GM23338 (cell line): ENCODE results near the gene DYRK1A. TPM values are rescaled to one million over a fixed set of nuclear protein-coding genes. Genes with fewer than 3 reads are reported as not detected.

Source experiments
- ATAC-seq: fragments of 200-7000 bp; cut with Tn5 transposase; 3 replicates; pipeline ENCODE4 v1.9.1; 2020
- DNase-seq: peaks from one replicate; pipeline ENCODE4 v3.0.0-alpha.2; 2015; ENCODE audit warnings: low spot score
- H2AFZ ChIP-seq: fragments of 200-600 bp; sonication (generic); 2 replicates; pipeline ENCODE4 v1.8.0; 2016; ENCODE audit warnings: antibody characterized with exemption, mild to moderate bottlenecking, moderate library complexity
- H3F3A ChIP-seq: fragments of 200-600 bp; sonication (generic); replicated peaks from 2 replicates; pipeline ENCODE4 v1.8.0; 2017; ENCODE audit warnings: antibody characterized with exemption, mixed run types, low read depth
- H3K27ac ChIP-seq: fragments of 200-600 bp; sonication (generic); 2 replicates; pipeline ENCODE4 v1.6.1; 2016; ENCODE audit warnings: low read depth
- H3K27me3 ChIP-seq: fragments of 200-600 bp; sonication (generic); 2 replicates; pipeline ENCODE4 v1.8.0; 2016; ENCODE audit warnings: mild to moderate bottlenecking, mixed run types, moderate library complexity; ENCODE audit not compliant: insufficient read depth
- H3K36me3 ChIP-seq: fragments of 200-600 bp; sonication (generic); 2 replicates; pipeline ENCODE4 v1.8.0; 2016; ENCODE audit warnings: mild to moderate bottlenecking; ENCODE audit not compliant: insufficient read depth
- H3K4me1 ChIP-seq: fragments of 200-600 bp; sonication (generic); 2 replicates; pipeline ENCODE4 v1.8.0; 2016; ENCODE audit warnings: mild to moderate bottlenecking, moderate library complexity; ENCODE audit not compliant: insufficient read depth
- H3K4me2 ChIP-seq: fragments of 200-600 bp; sonication (generic); 2 replicates; pipeline ENCODE4 v1.7.1; 2017; ENCODE audit warnings: mixed run types
- H3K4me3 ChIP-seq: fragments of 200-600 bp; sonication (generic); 2 replicates; pipeline ENCODE4 v1.6.1; 2016; ENCODE audit warnings: mixed run types
- H3K79me2 ChIP-seq: fragments of 200-600 bp; sonication (generic); replicated peaks from 2 replicates; pipeline ENCODE4 v1.8.0; 2017; ENCODE audit warnings: mild to moderate bottlenecking; ENCODE audit not compliant: insufficient read depth
- H3K9me2 ChIP-seq: fragments of 200-600 bp; sonication (generic); 2 replicates; pipeline ENCODE4 v1.8.0; 2017; ENCODE audit not compliant: insufficient read depth
- H4K20me1 ChIP-seq: fragments of 200-600 bp; sonication (generic); replicated peaks from 2 replicates; pipeline ENCODE4 v1.8.0; 2017; ENCODE audit warnings: mild to moderate bottlenecking; ENCODE audit not compliant: insufficient read depth
- H3K27ac Mint-ChIP-seq: 2 replicates; pipeline ENCODE4 v1.8.0; 2020; ENCODE audit warnings: inconsistent platforms, mild to moderate bottlenecking, moderate library complexity, mixed read lengths
- H3K27me3 Mint-ChIP-seq: 3 replicates; pipeline ENCODE4 v1.8.0; 2022; ENCODE audit warnings: low read depth, mild to moderate bottlenecking, moderate library complexity, mixed read lengths, inconsistent platforms; ENCODE audit not compliant: insufficient read depth, poor library complexity
- H3K36me3 Mint-ChIP-seq: 3 replicates; pipeline ENCODE4 v1.8.0; 2021; ENCODE audit warnings: low read depth, mild to moderate bottlenecking, inconsistent platforms, moderate library complexity, mixed read lengths
- H3K4me1 Mint-ChIP-seq: 3 replicates; pipeline ENCODE4 v1.8.0; 2020; ENCODE audit warnings: mild to moderate bottlenecking, inconsistent platforms, mixed read lengths
- H3K4me3 Mint-ChIP-seq: 3 replicates; pipeline ENCODE4 v1.8.0; 2021; ENCODE audit warnings: moderate library complexity, mild to moderate bottlenecking, inconsistent platforms, mixed read lengths
- H3K9me3 Mint-ChIP-seq: 3 replicates; pipeline ENCODE4 v1.8.0; 2020; ENCODE audit warnings: moderate library complexity, mild to moderate bottlenecking, inconsistent platforms, mixed read lengths
- ETS1 ChIP-seq: IDR thresholded peaks from 2 replicates; pipeline ENCODE4 v1.6.1; 2016; ENCODE audit warnings: antibody characterized with exemption
- EZH2 ChIP-seq: fragments of 200-600 bp; sonication (generic); IDR thresholded peaks from one replicate; pipeline ENCODE4 v1.8.0; 2017; ENCODE audit warnings: antibody characterized with exemption, mild to moderate bottlenecking, low read depth; ENCODE audit not compliant: unreplicated experiment
- POLR2AphosphoS5 ChIP-seq: IDR thresholded peaks from 2 replicates; pipeline ENCODE4 v1.6.1; 2016; ENCODE audit warnings: antibody characterized with exemption, low read depth
- STAT1 ChIP-seq: IDR thresholded peaks from one replicate; pipeline ENCODE4 v1.6.1; 2016; ENCODE audit warnings: antibody characterized with exemption; ENCODE audit not compliant: unreplicated experiment
- ZNF462 ChIP-seq: fragments of 250-450 bp; sonication (Bioruptor Pico); IDR thresholded peaks from 2 replicates; pipeline ENCODE4 v1.5.0; 2020; ENCODE audit warnings: mild to moderate bottlenecking, moderate library complexity
- polyA plus RNA-seq: library from polyadenylated mRNA; unstranded; fragments of >200 nt; fragmentation: Nextera tagmentation; extraction: Ambion mirVana; gene quantifications from 2 replicates; pipeline ENCODE4 v1.2.1, GENCODE V29; 2016
- total RNA-seq: library from RNA; depleted of rRNA; stranded (reverse); fragments of >200 nt; shearing (Covaris generic); gene quantifications from 2 replicates; pipeline ENCODE4 v1.2.3, GENCODE V29; 2014
- TF ChIP-seq, protein P1 (sequence below), 2 experiments: fragments of 200-600 bp in 1 of 2; sonication (generic) in 1 of 2; conservative IDR thresholded peaks; 2 replicates each; pipeline versions ENCODE4 v1.5.1 to v1.6.1; 2016 to 2017; ENCODE audit warnings: antibody characterized with exemption in 2 of 2, low read depth in 2 of 2, mild to moderate bottlenecking in 2 of 2, moderate library complexity in 1 of 2

DYRK1A gene
- total and polyA plus RNA-seq, 2 experiments from 2014 or later = 10.3 to 84.7 TPM

- TF ChIP-seq ZNF462 (no peak), POLR2AphosphoS5 (no peak), ETS1 (no peak)
- TF ChIP-seq, protein P1, sequence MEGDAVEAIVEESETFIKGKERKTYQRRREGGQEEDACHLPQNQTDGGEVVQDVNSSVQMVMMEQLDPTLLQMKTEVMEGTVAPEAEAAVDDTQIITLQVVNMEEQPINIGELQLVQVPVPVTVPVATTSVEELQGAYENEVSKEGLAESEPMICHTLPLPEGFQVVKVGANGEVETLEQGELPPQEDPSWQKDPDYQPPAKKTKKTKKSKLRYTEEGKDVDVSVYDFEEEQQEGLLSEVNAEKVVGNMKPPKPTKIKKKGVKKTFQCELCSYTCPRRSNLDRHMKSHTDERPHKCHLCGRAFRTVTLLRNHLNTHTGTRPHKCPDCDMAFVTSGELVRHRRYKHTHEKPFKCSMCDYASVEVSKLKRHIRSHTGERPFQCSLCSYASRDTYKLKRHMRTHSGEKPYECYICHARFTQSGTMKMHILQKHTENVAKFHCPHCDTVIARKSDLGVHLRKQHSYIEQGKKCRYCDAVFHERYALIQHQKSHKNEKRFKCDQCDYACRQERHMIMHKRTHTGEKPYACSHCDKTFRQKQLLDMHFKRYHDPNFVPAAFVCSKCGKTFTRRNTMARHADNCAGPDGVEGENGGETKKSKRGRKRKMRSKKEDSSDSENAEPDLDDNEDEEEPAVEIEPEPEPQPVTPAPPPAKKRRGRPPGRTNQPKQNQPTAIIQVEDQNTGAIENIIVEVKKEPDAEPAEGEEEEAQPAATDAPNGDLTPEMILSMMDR (conservative IDR thresholded peaks at IDR 0.05; ENCODE audit: low read depth in 2 of 2) = no peak
Observed at GRCh38 chr21:37433456-37433840, 66.9 kb downstream of the DYRK1A start (continued).

GRCh38 chr21:37435120-37435519 lies 68.5 kb downstream of the DYRK1A start:
- Mint-ChIP-seq H3K27ac (no peak overlapping the region), H3K4me3 (no peak overlapping the region), H3K27me3 (peaks cover 4% of the 10 kb centered on the region), H3K4me1 (peaks cover 32% of the 10 kb centered on the region), H3K9me3 (peaks cover 11% of the 10 kb centered on the region), H3K36me3 (peaks cover 20% of the 10 kb centered on the region)
- Histone ChIP-seq H3K79me2 (peaks cover 97% of the 10 kb centered on the region), H3K27ac (peak overlapping the region; percentile 14; the same call in 1 of the 2 replicates), H3K36me3 (no peaks in the 10 kb centered on the region), H4K20me1 (peaks cover 16% of the 10 kb centered on the region), H3F3A (no peaks in the 10 kb centered on the region), H3K9me2 (no peaks in the 10 kb centered on the region), H3K4me1 (peaks cover 33% of the 10 kb centered on the region), H2AFZ (no peak overlapping the region), H3K27me3 (no peaks in the 10 kb centered on the region), H3K4me3 (no peak overlapping the region), H3K4me2 (peak overlapping the region; percentile 5; the same call in 1 of the 2 replicates)
- ATAC-seq = peak; percentile 99
- DNase-seq = peak; percentile 98
- TF ChIP-seq EZH2 (no peak), POLR2AphosphoS5 (no peak), ETS1 (no peak), STAT1 (no peak)
